ENCODE data around the gene SAMD1.
A peak's percentile ranks its signal among the peaks of the same experiment; 100 is the strongest.

SAMD1 gene

DNA sequence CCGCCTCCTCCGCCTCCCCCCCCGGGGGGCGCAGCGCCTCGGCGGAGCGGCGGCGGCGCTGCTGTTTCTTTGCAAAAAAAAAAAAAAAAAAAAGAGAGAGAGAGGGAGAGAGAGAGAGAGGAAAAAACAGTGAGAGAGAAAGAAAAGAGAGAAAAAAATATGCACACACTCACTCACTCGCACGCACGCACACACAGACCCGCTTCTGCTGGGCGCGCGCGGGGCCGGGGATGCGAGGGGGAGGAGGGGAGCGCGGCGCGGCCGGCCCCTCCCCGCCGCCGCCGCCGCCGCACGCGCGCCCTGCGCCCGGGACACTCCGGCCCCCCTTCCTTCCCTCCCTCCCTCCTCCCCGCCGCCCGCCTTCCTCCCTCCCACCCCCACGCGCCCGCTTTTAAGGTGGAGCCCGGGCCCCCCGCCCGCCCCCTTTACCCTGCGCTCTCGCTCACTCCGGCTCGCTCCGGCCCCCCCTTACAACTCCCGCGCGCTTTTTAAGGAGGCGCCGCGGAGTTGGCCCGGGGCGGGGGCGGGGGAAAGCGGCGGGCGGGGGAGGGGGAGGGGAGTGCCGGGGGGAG lies at the start of gene SAMD1:
Gene SAMD1 (minus strand): TSS at position 243 of the 572 bp plus-strand sequence.
- DNase-seq, result peak; percentile 97

GRCh38 chr19:14139944-14140343 lies 49.4 kb upstream of the SAMD1 start:
- peak; percentile 100 for DNase-seq

GRCh38 chr19:14138576-14139265 lies 48.2 kb upstream of the SAMD1 start:
- DNase-seq, result no peak

GRCh38 chr19:14136509-14137281 lies 46.1 kb upstream of the SAMD1 start, which contains the start of gene ASF1B:
Gene ASF1B (minus strand): TSS chr19:14136589. CDS start chr19:14136456, 133 bp downstream.
- DNase-seq, result peak; percentile 100

DNA sequence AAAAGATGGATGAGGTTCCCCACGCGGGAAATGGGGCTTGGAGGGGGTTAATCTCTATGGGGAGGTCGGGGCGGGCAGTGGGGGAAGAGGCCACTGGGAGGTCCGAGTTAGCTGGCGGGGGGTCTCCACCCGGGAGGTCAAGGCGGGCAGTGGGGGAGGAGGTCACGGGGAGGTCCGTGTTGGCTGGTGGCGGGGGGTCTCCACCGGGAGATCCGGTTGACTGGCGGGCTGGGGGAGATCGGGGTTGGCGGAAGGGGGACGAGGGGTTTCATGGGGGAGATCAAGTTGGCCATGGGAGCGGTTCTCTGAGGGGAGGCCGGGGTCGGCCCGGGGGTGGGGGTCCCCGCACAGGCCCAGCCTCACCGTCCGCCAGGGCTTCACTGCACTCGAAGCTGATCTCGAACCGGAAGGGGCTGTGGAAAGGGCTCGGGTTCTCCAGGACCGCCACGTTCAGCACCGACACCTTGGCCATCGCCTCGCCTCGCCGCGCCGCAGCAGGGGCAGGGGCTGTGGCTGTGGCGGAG lies 45.5 kb upstream of the SAMD1 start:
- peak; percentile 57 for DNase-seq

DNA sequence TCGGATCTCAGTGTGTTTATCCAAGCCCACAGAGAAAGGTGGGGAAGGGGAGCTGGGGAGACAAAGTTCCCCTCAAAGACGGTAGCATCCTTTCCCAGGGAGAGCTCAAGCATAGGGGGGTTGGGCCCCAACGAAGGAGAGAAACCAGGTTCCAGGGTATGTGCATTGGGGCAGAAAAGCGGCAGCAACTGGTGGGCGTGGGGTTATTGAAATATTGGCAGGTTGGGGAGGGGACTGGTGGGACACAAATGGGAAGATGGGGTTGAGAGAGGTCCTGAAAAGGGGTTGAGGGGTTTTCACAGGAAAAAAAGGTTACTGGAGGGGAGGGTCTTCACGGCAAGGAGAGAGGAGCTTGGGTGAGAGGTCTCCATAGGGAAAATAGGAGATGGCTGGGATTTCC lies 44.8 kb upstream of the SAMD1 start:
- DNase-seq, result no peak

DNA sequence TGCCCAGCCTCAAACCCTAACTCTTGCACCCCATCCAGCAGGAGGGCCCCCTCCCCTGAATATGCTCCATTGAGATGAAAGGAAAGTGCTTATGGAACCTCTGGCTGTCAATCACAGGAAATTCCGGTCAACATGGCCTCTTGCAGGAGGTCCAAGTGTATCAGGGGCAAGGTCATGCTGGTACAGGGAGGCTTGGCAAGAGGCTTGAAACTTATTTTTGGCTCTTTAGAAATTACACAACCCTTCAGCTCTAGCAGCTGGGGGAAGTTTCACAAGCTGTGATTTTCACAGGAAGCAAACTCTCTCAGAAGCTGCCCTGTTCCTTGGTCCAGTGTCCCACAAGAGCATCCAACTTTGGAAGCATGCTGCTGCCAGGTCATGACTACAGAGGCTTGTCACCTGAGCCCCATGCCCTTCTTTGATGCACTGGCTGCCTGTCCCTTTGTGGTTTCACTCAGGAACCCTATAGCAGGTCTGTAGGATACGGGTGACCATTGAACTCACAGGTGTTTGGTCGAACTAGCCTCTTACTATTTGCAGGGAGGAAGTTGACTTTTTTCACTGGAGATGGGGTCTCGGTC lies 37.5 kb upstream of the SAMD1 start:
- DNase-seq, result no peak

DNA sequence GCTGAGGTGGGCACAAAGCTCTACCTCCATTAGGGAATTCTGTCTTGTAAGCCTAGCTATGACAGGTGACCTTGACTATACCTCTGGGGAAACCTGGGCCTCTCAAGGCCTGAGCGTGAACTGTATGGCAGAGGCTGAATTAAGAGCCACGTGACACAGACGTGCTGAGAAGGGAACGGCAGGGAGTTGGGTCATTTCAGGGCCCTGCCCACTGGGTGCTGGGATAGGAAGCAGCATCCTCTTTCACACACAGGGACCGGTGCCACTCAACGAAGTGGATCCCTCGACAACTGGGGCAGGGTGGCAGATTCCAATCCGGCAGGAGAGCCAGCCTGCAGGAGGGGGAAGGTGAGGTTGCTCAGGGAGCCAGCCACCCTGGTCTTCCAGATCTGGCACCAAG lies 36.6 kb upstream of the SAMD1 start:
- no peak for DNase-seq

GRCh38 chr19:14122924-14123323 lies 32.4 kb upstream of the SAMD1 start:
- no peak for DNase-seq

DNA sequence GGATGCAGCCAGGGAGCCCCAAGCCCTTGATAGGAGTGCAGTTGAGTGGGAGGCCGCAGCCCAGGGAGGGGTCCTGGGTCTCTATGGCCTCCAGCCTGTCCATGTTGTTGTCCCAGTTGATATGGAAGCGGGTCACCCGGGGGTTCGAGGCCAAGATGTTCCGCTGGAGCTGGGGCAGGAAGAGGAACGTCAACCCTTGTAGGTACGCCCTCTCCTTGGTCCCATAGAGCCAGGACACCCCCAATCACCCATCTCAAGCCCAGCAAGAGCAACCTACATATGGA lies 29.9 kb upstream of the SAMD1 start:
- DNase-seq, result no peak

DNA sequence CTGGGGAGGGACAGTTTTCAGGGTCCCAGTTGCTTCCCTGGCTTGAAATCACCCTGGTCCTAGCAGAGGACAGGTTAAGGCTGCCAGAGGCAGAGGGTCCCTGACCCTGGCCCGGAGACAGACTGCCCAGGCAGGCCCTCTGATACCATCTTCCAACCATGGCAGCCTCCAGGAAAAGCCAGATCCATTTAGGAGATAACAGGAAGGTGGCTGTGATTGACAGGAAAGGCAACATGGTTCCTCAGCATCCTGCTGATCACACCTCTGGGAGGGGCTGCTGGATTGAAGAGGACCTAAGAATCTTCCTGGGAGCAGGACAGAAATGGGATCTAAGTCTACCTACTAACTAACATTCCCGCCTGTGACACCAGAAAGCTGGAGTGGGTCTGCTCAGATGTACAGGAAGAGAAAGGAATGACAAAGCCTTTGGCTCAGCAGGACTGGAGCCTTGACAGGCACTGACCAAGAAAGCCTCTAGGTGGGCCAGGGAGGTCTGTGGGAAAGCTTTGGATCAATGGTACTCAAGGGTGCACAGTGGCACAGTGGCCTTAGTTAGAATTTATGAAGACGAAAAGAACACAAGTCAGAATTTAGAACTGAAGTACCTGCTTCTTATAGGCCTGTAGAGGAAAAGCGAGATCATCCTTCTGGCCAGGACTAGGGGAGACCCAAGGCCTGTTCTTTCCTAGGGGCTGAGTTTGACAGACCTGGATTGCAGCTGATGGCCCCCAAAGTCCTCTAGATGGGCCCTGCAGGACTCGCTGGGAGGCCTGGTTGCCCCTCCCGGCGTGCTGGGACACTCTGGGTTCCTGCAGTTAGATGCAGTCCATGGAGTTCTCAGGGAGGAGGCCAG lies 29.3 kb upstream of the SAMD1 start:
- no peak for DNase-seq

DNA sequence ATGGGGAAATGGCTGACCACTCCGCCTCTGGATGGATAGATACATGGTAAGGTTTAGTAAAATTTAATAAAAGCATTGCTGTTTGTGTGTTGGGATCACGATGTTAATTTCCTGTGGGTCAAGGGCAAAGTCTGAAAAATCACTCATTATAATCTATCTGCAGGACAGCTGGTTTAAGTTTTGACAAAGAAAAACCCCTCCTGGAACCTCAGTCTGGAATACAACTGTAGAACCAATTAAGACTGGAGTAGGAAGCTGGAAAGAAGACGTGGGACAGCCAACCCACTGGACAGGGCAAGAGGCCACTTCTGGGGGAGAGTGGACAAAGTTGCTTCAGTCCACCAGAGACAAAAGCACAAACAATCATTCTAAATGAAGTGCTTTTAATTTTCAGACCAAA lies 28.6 kb upstream of the SAMD1 start:
- no peak for DNase-seq

DNA sequence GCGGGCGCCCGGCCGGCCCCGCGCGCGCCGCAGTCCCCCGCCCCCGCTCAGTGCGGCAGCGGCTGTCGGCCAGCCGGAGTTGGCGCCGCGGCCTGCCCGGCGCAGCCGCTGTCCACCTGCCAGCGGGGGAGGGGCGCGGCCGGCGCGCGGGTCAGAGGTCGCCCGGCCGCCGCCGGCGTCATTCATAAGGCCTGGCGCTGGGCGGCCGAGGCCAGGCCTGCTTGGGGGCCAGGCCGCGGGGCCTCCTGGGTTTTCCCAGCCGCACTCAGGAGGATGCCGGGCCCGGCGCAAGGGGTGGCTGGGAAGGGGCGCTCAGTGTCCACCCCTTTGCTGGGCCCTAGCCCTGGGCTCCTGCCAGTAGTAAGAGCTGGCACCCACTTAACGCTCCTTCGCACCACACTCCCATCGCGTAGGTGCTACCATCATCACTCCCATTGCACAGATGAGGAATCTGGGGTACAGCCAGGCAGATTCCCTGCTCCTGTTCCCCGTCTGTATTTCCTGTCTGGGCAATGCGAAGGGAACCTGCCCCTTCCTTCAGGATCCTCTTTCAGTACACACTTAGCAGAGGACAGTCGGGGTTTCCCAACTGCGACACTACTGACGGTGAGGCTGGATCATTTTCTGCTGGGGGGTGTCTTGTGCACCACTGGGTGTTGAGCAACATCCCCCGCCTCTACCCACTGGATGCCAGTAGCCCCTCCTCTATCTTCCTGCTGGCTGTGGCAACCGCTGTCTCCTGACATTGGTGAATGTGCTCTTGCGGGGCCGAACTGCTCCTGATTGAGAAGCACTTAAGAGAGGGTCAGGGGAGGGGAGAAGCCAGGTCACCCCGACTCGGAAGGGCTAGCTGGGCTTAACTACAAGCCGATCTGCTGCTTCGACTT lies 27.9 kb upstream of the SAMD1 start:
- peak; percentile 68 for DNase-seq

DNA sequence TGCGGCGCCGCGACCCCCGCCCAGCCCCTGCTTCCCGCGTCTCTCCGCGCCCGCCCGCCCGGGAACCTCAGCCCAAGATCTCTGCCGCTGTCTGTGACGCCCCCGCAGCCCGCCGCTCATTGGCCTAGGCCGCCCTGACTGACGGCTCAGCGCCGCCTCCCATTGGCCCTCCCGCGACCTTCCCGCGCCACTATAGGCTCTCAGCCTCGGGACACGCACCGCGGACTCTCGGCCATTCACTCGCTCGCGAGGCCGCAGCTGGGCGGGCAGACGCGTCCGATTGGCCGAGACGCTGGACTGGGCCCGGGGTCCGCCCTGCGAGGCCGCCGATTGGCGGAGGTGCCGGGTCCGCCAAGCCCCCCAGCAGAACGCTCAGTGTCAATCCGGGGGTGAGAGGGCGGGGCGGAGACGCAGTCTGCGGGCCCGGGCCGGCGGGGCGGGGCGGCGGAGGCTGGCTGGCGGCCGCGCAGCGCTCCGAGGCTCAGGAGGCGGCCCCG lies 27.2 kb upstream of the SAMD1 start, which contains the start of gene PRKACA:
Gene PRKACA (minus strand): TSS at position 95 of the 497 bp plus-strand sequence. CDS start 215 bp downstream, outside the sequence.
- peak; percentile 100 for DNase-seq

- peak; percentile 47 for DNase-seq
Measured at GRCh38 chr19:14116918-14117578, 26.5 kb upstream of the SAMD1 start.

DNA sequence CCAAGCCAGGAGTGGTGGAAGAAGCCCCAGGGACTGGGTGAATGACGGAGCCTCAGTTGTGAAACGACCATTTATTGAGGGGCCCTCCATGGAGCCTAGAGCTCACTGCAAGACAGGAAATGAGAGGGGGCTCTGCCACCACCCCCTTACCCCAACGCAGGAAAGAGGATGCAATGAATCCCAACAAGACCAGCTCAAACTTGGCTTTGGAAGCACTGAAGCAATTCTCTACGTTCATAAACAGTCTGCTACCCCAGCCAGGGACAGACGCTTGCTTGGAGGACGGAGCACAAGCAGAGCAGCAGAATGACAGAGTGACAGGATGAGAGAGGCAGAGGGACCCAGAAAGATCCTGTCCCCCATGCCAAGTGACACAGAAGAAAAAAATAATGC lies 26.0 kb upstream of the SAMD1 start:
- no peak for DNase-seq

DNA sequence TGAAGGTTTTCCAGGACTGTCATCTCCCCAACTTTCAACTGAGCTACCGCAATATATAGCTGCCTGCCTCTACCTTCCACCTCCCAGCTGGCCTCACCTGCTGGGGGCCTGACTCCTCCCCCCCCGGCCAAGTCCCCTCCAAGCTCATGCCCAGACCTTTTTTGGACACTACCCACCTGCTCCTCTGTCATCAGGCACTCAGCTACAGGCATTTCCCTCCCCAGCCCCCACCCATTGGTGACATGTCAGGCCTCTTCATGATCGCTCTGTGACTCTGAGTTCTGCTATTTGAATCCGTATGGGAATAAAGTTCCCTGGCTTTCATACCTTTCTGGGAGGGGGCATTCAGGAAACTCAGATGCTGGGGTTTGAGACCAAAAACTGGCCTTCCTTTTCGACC lies 25.2 kb upstream of the SAMD1 start:
- DNase-seq, result no peak

GRCh38 chr19:14114854-14115253 lies 24.3 kb upstream of the SAMD1 start:
- peak; percentile 64 for DNase-seq

DNA sequence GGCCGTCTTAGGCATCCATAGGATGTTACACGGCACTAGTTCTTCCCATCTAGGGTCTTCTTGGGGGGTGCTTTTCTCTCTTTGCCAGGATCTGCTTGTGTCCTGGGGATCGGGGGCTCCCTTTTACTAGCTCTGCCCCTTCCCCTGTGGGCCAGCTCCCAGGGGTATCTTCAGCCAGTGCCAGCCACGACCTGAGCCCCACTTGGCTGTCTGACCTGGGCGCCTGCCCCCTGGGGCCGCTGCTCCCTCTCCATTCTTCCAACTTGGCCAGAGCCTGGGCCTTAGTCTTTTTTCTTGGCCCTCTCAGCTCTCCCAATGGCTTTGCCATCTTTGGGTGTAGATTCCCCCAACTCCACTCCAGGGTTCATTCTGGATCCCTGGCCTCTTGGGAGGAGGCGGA lies 23.9 kb upstream of the SAMD1 start:
- DNase-seq, result no peak

DNA sequence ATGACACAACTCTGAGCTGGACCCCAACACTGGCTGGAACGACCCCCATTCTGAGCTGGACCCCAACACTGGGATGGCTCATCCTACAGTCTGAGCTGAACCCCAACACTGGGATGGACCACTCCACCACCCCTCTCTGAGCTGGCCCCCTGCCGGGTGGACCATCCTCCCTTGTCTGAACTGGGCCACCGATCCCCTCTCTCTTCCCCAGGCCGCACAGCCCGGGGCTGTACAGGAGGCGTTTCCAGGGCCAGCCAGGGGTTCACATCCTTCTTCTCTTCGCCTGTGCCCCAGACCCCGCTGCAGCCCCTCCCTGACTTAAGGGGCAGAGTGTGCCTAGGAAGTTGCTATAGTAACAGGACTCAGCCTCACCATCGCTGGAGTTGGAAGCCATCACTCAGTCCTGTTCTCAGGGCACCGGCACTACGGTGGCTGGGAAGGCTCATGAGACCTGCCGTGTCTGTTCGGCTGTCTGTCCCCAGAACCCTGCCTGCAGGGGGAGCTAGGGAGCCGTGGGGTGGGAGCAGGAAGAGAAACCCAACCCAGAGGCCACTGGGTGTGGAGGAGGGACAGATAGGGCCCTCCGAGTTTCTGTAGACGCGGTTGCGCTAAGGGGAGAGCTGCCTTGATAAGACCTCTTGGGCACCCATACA lies 23.3 kb upstream of the SAMD1 start:
- DNase-seq, result peak; percentile 69
